Measurements from ENCODE around the gene ERCC6.

DNA sequence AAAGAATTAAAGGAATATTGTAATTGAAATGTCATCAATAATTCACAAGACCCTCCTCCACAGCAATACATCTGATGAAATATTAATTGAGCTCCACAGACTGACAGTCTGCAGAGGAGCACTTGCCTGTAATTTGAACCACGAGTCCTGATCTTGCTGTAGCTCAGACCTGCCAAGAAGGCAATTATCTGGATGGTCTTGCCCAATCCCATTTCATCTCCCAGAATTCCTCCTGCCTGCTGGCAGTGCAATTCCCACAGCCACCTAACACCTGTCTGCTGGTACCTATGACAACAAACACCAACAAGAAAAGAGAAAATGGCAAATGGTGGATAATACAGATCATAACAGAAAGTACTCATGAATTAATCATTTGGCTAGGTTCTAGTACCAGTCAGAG is 38.5 kb downstream of the ERCC6 start:
- TF ChIP-seq, protein P1, sequence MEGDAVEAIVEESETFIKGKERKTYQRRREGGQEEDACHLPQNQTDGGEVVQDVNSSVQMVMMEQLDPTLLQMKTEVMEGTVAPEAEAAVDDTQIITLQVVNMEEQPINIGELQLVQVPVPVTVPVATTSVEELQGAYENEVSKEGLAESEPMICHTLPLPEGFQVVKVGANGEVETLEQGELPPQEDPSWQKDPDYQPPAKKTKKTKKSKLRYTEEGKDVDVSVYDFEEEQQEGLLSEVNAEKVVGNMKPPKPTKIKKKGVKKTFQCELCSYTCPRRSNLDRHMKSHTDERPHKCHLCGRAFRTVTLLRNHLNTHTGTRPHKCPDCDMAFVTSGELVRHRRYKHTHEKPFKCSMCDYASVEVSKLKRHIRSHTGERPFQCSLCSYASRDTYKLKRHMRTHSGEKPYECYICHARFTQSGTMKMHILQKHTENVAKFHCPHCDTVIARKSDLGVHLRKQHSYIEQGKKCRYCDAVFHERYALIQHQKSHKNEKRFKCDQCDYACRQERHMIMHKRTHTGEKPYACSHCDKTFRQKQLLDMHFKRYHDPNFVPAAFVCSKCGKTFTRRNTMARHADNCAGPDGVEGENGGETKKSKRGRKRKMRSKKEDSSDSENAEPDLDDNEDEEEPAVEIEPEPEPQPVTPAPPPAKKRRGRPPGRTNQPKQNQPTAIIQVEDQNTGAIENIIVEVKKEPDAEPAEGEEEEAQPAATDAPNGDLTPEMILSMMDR (IDR thresholded peaks at IDR 0.05; ENCODE audit: extremely low read depth in 1 of 2, insufficient read depth in 1 of 2, low read depth in 1 of 2, low read length in 2 of 2), result no peak
- TF ChIP-seq POLR2A (IDR thresholded peaks at IDR 0.05; ENCODE audit: low read depth, low read length) (no peak), POLR2AphosphoS5 (IDR thresholded peaks at IDR 0.05; ENCODE audit: insufficient read depth, low read depth, low read length) (no peak), GATA2 (IDR thresholded peaks at IDR 0.05; ENCODE audit: insufficient read depth, insufficient read length, low read depth, low read length) (no peak), EZH2 (IDR thresholded peaks at IDR 0.05; ENCODE audit: borderline replicate concordance, low read depth, low read length, severe bottlenecking) (no peak), JUN (IDR thresholded peaks at IDR 0.05; ENCODE audit: borderline replicate concordance, insufficient read depth, insufficient read length, low read depth) (no peak)
- TF ChIP-seq, protein P2, sequence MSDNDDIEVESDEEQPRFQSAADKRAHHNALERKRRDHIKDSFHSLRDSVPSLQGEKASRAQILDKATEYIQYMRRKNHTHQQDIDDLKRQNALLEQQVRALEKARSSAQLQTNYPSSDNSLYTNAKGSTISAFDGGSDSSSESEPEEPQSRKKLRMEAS (IDR thresholded peaks at IDR 0.05; ENCODE audit: insufficient read depth, insufficient read length), result no peak
